ELF-1 (cell line): Measurements from ENCODE around the gene MMP7.
A peak's percentile ranks its signal among the peaks of the same experiment; 100 is the strongest.
"Not testable (repeated sequence)": the region's sequence is repeated elsewhere in the genome, so short reads cannot be mapped to it uniquely, and the experiment has no call there.

Experiments used
- DNase-seq: peaks from one replicate; pipeline ENCODE4 v3.0.0-alpha.2; 2016; ENCODE audit warnings: low read depth, low spot score

The MMP7 gene

GRCh38 chr11:102539567-102539966 lies 9.0 kb upstream of the MMP7 start:
- DNase-seq: peak; percentile 33

- no peak for DNase-seq
Measured at GRCh38 chr11:102538932-102539331, 8.4 kb upstream of the MMP7 start.

GRCh38 chr11:102534261-102534872 lies 3.8 kb upstream of the MMP7 start:
- no peak for DNase-seq

- DNase-seq: no peak
Measured at GRCh38 chr11:102528618-102529017, 1.9 kb downstream of the MMP7 start.

- no peak for DNase-seq
Measured at GRCh38 chr11:102527684-102528083, 2.9 kb downstream of the MMP7 start.

- DNase-seq: no peak
Measured at GRCh38 chr11:102527041-102527440, 3.5 kb downstream of the MMP7 start.

GRCh38 chr11:102523887-102524286 lies 6.7 kb downstream of the MMP7 start:
- DNase-seq: no peak

- DNase-seq: no peak
Measured at GRCh38 chr11:102523189-102523570, 7.4 kb downstream of the MMP7 start.

- no peak for DNase-seq
Measured at GRCh38 chr11:102522312-102523188, 8.0 kb downstream of the MMP7 start.

- DNase-seq: no peak
Measured at GRCh38 chr11:102521121-102521520, 9.4 kb downstream of the MMP7 start.

GRCh38 chr11:102520514-102520913 lies 10.0 kb downstream of the MMP7 start:
- DNase-seq: no peak

- no peak for DNase-seq
Measured at GRCh38 chr11:102518296-102519094, 12.1 kb downstream of the MMP7 start.

GRCh38 chr11:102517670-102518069 lies 12.9 kb downstream of the MMP7 start:
- DNase-seq: no peak

- DNase-seq: no peak
Measured at GRCh38 chr11:102516179-102516578, 14.4 kb downstream of the MMP7 start.

- no peak for DNase-seq
Measured at GRCh38 chr11:102513869-102514268, 16.7 kb downstream of the MMP7 start.

GRCh38 chr11:102510439-102511135 lies 20.0 kb downstream of the MMP7 start:
- DNase-seq: no peak

- DNase-seq: not testable (repeated sequence)
Measured at GRCh38 chr11:102502831-102503230, 27.7 kb downstream of the MMP7 start.

GRCh38 chr11:102500829-102501228 lies 29.7 kb downstream of the MMP7 start:
- no peak for DNase-seq

GRCh38 chr11:102499931-102500330 lies 30.6 kb downstream of the MMP7 start:
- no peak for DNase-seq

- DNase-seq: no peak
Measured at GRCh38 chr11:102499151-102499550, 31.4 kb downstream of the MMP7 start.

GRCh38 chr11:102497061-102497460 lies 33.5 kb downstream of the MMP7 start:
- no peak for DNase-seq
